ENCODE results near the gene KPNA3. TPM values are rescaled to one million over a fixed set of nuclear protein-coding genes. Genes with fewer than 3 reads are reported as not detected.

Gene KPNA3
- total and polyA plus RNA-seq, 2 experiments from 2014 or later, result 30.5 to 55.7 TPM

DNA sequence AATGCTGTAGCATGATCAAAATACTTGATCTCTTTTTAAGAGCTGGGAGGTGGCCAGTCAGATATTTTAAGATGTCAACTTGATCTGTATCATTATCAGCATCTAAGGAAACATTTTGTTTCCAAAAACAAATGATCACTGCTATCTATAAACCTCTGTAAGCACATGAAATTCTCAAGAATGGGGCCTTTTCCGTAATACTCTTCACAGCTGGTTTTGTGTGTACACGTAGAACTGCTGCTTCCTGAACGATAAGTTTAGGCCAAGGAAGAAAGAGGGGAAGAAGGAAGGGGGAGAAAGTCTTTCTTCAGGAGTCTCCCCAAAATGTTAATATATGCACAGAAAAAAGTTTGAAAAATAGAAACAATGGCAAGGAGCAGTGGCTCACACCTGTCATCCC, 138.5 kb downstream of the KPNA3 start (continued):
- TF ChIP-seq, protein P1, sequence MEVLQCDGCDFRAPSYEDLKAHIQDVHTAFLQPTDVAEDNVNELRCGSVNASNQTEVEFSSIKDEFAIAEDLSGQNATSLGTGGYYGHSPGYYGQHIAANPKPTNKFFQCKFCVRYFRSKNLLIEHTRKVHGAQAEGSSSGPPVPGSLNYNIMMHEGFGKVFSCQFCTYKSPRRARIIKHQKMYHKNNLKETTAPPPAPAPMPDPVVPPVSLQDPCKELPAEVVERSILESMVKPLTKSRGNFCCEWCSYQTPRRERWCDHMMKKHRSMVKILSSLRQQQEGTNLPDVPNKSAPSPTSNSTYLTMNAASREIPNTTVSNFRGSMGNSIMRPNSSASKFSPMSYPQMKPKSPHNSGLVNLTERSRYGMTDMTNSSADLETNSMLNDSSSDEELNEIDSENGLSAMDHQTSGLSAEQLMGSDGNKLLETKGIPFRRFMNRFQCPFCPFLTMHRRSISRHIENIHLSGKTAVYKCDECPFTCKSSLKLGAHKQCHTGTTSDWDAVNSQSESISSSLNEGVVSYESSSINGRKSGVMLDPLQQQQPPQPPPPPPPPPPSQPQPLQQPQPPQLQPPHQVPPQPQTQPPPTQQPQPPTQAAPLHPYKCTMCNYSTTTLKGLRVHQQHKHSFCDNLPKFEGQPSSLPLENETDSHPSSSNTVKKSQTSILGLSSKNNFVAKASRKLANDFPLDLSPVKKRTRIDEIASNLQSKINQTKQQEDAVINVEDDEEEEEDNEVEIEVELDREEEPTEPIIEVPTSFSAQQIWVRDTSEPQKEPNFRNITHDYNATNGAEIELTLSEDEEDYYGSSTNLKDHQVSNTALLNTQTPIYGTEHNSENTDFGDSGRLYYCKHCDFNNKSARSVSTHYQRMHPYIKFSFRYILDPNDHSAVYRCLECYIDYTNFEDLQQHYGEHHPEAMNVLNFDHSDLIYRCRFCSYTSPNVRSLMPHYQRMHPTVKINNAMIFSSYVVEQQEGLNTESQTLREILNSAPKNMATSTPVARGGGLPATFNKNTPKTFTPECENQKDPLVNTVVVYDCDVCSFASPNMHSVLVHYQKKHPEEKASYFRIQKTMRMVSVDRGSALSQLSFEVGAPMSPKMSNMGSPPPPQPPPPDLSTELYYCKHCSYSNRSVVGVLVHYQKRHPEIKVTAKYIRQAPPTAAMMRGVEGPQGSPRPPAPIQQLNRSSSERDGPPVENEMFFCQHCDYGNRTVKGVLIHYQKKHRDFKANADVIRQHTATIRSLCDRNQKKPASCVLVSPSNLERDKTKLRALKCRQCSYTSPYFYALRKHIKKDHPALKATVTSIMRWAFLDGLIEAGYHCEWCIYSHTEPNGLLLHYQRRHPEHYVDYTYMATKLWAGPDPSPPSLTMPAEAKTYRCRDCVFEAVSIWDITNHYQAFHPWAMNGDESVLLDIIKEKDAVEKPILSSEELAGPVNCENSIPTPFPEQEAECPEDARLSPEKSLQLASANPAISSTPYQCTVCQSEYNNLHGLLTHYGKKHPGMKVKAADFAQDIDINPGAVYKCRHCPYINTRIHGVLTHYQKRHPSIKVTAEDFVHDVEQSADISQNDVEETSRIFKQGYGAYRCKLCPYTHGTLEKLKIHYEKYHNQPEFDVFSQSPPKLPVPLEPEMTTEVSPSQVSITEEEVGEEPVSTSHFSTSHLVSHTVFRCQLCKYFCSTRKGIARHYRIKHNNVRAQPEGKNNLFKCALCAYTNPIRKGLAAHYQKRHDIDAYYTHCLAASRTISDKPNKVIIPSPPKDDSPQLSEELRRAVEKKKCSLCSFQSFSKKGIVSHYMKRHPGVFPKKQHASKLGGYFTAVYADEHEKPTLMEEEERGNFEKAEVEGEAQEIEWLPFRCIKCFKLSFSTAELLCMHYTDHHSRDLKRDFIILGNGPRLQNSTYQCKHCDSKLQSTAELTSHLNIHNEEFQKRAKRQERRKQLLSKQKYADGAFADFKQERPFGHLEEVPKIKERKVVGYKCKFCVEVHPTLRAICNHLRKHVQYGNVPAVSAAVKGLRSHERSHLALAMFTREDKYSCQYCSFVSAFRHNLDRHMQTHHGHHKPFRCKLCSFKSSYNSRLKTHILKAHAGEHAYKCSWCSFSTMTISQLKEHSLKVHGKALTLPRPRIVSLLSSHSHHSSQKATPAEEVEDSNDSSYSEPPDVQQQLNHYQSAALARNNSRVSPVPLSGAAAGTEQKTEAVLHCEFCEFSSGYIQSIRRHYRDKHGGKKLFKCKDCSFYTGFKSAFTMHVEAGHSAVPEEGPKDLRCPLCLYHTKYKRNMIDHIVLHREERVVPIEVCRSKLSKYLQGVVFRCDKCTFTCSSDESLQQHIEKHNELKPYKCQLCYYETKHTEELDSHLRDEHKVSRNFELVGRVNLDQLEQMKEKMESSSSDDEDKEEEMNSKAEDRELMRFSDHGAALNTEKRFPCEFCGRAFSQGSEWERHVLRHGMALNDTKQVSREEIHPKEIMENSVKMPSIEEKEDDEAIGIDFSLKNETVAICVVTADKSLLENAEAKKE (CRISPR knock-in tag; IDR thresholded peaks at IDR 0.05), result no peak
- TF ChIP-seq, protein P2, sequence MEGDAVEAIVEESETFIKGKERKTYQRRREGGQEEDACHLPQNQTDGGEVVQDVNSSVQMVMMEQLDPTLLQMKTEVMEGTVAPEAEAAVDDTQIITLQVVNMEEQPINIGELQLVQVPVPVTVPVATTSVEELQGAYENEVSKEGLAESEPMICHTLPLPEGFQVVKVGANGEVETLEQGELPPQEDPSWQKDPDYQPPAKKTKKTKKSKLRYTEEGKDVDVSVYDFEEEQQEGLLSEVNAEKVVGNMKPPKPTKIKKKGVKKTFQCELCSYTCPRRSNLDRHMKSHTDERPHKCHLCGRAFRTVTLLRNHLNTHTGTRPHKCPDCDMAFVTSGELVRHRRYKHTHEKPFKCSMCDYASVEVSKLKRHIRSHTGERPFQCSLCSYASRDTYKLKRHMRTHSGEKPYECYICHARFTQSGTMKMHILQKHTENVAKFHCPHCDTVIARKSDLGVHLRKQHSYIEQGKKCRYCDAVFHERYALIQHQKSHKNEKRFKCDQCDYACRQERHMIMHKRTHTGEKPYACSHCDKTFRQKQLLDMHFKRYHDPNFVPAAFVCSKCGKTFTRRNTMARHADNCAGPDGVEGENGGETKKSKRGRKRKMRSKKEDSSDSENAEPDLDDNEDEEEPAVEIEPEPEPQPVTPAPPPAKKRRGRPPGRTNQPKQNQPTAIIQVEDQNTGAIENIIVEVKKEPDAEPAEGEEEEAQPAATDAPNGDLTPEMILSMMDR (conservative IDR thresholded peaks at IDR 0.05; ENCODE audit: low read depth in 2 of 2), result no peak

DNA sequence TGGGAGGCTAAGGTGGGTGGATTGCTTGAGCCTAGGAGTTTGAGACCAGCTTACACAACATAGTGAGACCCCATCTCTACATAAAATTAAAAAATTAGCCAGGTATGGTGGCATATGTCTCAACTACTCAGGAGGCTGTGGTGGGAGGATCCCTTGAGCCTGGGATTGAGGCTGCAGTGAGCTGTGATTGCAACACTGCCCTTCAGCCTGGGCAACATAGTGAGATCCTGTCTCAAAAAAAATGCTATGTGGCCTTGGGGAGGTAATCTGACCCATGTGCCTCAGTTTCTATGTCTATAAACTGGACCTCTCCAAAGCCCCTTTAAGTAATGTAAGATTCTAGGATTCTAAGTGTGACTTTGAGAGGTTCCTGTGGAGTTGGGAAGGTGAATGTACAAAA, 139.0 kb downstream of the KPNA3 start:
- Mint-ChIP-seq H3K4me1 (peaks cover 4% of the 10 kb centered on the region; the same call in 2 of the 3 replicates), H3K4me3 (no peak overlapping the region), H3K36me3 (ENCODE audit: low read depth) (peaks cover 8% of the 10 kb centered on the region; the same call in 2 of the 3 replicates), H3K9me3 (no peaks in the 10 kb centered on the region), H3K27me3 (ENCODE audit: insufficient read depth, low read depth, poor library complexity) (no peaks in the 10 kb centered on the region), H3K27ac (no peak overlapping the region)
- no peaks in the 10 kb centered on the region for H3K79me2 ChIP-seq (replicated peaks; ENCODE audit: insufficient read depth)
- no peak for DNase-seq (ENCODE audit: low spot score)
- 0 out of 2 replicates have a peak, but pooled peaks cover 5% of the 10 kb centered on the region for H3F3A ChIP-seq (replicated peaks; ENCODE audit: low read depth)
- no peak overlapping the region for H3K4me2 ChIP-seq
- H3K27me3 ChIP-seq (ENCODE audit: insufficient read depth), result no peaks in the 10 kb centered on the region
- no peaks in the 10 kb centered on the region; the same call in none of the 2 replicates for H4K20me1 ChIP-seq (replicated peaks; ENCODE audit: insufficient read depth)
- ATAC-seq, result no peak
- no peak overlapping the region for H3K27ac ChIP-seq (ENCODE audit: low read depth)
- no peaks in the 10 kb centered on the region; the same call in 1 of the 2 replicates for H3K36me3 ChIP-seq (ENCODE audit: insufficient read depth)
- H3K4me1 ChIP-seq (ENCODE audit: insufficient read depth), result no peaks in the 10 kb centered on the region
- TF ChIP-seq EZH2 (IDR thresholded peaks at IDR 0.05; ENCODE audit: low read depth, unreplicated experiment) (no peak), ZNF331 (CRISPR knock-in tag; IDR thresholded peaks at IDR 0.05; ENCODE audit: low read depth) (no peak), STAT1 (IDR thresholded peaks at IDR 0.05; ENCODE audit: unreplicated experiment) (no peak), POLR2AphosphoS5 (IDR thresholded peaks at IDR 0.05; ENCODE audit: low read depth) (no peak)
- TF ChIP-seq, protein P2 (conservative IDR thresholded peaks at IDR 0.05; ENCODE audit: low read depth in 2 of 2), result no peak
- H3K9me2 ChIP-seq (ENCODE audit: insufficient read depth), result no peaks in the 10 kb centered on the region
- H3K4me3 ChIP-seq, result no peak overlapping the region
- H2AFZ ChIP-seq, result no peak overlapping the region

Measured in GM23338 (cell line).